Activated CD4-positive, CD25-positive, alpha-beta regulatory T cell treated with anti-CD3 and anti-CD28 coated beads, Interleukin-2, amount 50 U/mL, for 24 hours (primary cell): ENCODE results near the gene FHOD3.
"Not testable (repeated sequence)": the region's sequence is repeated elsewhere in the genome, so short reads cannot be mapped to it uniquely, and the experiment has no call there.

ENCODE experiments used
- ATAC-seq, 2 donors: fragments of 150-1000 bp; cut with Tn5 transposase; one replicate each; pipeline ENCODE4 v1.10.0; 2021; ENCODE audit warnings: mild to moderate bottlenecking in 1 of 2, moderate library complexity in 1 of 2

FHOD3 gene

DNA sequence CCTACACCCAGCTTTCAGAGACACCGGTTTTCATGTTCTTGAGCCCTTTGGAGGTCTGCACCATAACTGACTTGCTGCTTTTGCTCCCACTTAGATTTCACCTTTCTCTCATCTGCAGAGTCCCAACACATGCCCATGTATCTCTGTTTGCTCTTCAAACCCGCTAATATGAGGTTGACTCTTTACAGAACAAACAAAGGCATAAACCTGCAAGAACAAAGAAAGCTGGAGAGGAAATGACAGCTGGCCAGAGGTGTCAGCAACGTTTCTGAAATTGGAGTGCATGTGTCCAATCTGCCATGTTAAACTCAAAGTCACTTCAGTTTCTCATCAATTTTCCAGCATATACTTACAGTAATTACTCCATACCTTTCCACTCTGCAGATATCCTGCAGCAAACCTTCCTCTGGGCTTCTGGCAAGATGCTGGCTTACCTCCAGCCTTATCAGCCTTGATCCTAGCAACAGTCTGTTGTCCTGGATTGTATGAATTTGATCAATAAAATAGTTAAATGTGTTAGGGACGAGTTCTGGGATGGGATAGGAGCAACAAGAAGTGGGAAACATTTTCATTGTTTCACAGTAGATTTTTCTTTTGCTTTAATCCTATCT, 157.4 kb downstream of the FHOD3 start:
- ATAC-seq: no peak

DNA sequence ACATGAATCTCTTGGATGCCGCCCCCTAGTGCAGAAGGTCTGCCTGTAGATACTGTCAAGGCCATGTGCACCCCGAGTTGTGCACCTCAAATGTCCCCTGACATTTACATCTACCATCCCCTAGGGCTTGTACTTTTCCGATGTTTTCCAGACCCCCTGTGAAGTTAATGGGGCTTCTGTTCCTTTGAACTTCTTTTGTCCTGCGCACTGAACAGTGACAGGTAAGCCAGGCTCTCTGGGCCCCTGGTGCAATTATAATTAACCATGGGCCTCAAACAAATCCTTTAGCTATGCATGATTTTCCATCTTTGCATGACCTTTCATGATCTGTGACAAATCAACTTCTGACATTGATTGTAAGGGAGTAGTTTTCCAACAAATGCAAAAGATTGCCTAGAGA, 158.4 kb downstream of the FHOD3 start:
- ATAC-seq: no peak

DNA sequence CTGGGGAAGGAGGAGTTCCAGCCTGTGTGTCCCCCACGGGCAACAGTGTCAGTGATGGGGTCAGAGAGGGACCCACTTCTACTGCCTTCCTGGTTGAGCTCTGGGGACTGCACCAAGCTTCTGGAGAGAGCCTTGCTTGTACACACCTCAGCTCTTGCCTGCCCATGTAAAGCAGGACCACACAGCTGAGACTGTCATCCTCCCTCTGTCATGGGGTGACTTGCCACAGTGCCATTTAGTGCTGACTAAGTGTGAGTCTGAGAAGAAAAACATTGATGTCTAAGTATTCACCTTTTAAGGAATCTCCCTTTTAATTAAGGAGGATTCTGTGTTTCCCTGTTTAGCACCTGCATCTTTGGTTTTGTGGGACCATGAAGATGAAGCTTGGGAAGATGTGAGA, 159.1 kb downstream of the FHOD3 start:
- ATAC-seq: no peak

DNA sequence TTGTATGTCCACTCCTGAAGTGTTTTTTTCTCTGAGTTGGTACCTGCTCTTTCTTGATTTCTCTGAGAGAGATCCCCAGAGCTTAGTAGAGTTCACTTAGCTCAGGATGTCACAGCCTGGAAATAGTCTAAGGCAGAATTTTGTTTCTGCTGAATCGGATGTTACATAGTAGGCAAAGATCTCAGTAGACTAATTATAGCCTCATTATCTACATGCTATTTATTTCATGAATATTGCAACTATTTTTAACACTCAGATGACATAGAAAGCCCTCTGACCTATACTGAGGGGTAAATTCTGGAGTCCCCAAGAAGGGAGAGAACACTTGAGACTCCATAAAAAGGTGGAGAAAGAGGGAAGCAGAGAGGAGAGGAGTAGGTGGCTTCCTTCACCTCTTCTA, 160.2 kb downstream of the FHOD3 start:
- no peak for ATAC-seq

DNA sequence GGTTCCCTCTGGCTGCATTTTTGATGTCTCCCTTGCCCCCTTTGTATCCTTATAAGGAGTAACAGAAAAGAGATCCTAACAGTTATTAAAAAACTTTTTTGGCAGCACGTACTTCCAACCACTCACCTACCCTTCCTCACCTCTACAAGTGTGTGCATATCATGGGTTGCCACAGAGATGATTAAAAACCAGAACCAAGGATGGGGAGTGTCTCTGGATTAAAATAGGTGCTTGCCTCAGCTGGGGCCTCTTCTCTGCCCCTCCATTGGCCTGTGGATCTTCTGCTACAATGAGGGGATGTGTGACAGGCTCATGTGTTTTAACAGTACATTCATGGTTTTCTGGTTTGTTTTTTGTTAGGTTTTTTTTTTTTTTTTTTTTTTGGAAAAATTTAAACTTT, 160.8 kb downstream of the FHOD3 start:
- no peak for ATAC-seq

GRCh38 chr18:36459203-36459602, 161.7 kb downstream of the FHOD3 start:
- ATAC-seq: no peak

DNA sequence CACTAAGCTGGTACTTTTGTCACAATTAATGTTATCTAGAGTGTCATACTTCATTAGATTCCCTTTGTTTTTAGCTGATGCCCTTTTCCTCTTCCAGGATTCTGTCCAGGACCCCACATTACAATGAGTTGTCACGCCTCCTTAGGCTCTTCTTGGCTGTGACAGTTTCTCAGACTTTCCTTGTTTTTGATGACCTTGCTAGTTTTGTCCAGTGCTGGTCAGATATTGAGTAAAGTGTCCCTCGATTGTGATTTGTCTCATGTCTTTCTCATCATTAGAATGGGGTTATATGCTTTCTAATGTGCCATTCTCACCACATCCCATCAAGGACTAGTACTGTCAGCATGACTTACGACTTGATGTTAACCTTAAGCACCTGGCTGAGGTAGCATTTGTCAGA, 162.3 kb downstream of the FHOD3 start:
- ATAC-seq: no peak

DNA sequence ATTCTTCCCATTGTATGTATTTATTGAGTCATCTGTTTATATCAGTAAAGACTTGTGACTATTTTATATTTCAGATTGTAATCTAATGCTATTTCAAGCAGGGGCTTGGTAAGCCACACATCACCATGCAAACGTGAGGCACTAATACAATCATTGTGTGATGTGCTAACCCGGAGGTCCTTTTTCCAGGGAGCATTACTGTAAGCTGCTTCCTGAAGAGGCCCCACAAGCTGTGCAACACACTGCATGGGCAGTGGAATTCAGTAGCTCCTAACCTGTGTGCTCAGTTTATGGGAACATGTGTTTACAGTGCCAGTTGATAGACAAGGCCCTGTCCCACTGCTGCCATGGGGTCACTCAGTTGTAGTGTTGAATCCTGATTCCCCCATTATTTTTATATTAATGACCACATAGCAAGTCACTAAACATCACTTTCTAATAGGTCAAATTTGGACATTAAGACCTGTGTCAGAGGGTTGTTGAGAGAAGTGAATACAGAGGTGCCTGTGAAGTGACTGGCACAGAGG, 162.9 kb downstream of the FHOD3 start:
- ATAC-seq: peak in 1 of 2 donors; percentile 17

DNA sequence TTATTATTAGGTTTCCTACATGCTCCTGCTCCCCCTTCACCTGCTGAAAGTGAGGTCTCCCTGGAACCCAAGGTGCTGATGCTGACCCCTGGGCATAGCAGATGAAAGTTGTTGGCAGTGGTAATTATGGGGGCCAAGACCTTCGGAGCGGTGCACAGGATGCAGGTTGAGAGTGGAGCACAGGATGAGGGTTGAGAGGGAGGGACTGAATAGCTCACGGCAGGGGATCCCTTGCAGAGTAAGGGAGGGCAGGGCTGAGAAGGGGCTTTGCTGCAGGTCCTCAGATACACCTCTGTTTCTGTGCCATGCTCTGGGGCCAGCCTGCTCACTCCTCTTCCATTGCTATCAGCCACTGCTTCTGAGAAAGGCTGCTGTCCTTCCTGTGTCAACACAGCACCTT, 163.3 kb downstream of the FHOD3 start:
- no peak for ATAC-seq

- ATAC-seq: no peak
Observed at GRCh38 chr18:36461551-36461987, 164.1 kb downstream of the FHOD3 start.

GRCh38 chr18:36463516-36463915, 166.0 kb downstream of the FHOD3 start:
- ATAC-seq: not testable (repeated sequence)

DNA sequence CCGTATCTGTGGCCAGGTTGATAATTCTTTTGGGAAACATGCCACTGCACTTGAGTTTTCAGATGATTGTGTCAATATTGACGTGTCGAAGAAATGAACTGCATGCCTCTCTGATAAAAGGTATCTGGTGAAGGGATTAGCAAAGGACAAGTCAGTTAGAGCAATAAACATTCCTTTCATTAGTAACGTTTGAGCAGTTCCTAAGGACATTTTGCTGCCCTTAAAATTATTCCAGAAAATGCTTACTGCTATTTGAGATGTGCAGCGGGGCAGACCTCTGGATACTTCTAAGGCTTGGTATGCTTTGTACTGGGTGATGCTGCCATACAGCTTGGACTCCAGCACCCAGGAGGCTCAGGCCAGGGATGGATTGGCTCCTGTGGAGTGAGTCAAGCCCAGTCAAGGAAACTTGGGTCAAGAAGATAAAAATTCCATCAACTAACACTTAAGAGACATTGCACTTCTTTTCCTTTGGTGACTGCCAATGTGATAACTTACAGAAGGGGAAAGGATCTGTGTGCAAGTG, 166.7 kb downstream of the FHOD3 start:
- ATAC-seq: no peak

DNA sequence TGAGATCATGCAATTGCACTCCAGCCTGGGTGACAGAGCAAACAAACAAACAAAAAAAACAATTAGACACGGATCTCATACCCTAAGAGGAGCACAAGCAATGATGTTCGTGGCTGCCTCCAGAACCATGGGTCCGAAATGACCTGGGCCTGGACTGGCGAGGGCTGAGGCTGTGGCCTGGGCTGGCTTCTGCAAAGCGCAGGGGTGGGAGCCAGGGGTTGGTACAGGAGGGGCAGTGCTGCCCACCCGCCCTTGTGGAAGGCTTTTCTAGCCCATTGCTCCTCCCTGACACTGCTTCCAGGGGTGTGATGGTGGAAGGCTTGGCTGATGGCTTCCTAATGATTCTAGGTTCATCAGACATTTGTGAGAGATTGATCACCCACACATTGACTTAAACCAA, 167.8 kb downstream of the FHOD3 start:
- no peak for ATAC-seq

DNA sequence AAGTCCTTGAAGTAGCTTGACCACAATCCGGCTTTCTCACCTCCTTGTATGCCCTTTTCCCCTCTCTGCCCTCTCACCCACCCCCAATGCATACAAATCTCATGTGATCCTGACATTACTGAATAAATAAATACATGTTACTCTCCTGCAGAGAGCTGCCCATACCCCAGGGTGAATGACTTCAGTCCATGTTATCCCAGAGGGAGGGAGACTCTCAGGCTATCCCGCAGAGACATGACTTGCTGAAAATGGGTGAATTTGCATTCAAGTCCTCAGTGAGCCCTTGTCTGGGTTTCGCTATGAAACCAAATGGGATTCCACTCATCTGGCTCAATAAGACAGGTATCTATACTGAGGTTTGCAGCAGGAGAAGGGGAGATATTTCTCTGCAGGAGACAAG, 168.5 kb downstream of the FHOD3 start:
- no peak for ATAC-seq

DNA sequence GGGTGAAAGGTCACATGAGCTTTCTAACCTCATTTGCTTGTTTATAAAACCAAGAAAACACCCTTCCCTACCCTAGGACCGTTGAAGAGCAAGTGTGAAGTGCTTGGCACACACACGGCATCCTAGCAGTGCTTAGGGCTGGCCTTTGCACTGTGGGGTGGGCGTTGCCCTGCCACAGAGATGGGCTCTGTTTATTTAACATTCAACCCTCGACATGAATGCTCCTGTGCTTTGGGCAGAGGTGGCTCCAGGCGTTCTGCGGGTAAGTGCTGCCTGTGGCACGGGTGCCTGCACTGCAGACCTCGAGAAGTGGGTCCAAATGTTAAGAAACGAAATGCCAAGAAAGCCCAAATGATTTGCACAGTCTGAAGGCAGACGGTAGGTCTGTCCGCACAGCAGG, 170.1 kb downstream of the FHOD3 start:
- ATAC-seq: no peak

DNA sequence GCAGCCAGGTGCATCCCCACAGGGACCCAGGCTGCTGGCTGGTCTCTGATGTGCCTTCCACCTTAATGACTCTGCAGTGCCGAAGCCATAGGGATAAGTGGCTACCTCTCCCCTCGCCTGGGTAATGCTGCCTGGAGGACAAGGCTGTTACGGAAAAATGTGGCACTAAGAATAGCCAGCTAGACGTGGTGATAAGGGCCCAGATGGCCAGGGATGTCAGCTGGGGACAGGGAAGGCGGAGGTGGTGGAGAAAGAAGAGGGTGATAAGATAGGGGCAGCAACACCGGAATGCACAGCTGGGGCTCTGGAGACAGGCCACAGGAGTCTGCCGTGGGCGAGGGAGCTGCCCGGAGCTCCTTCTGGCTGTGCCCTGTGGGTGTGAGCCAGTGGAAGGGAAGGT, 170.6 kb downstream of the FHOD3 start:
- no peak for ATAC-seq

DNA sequence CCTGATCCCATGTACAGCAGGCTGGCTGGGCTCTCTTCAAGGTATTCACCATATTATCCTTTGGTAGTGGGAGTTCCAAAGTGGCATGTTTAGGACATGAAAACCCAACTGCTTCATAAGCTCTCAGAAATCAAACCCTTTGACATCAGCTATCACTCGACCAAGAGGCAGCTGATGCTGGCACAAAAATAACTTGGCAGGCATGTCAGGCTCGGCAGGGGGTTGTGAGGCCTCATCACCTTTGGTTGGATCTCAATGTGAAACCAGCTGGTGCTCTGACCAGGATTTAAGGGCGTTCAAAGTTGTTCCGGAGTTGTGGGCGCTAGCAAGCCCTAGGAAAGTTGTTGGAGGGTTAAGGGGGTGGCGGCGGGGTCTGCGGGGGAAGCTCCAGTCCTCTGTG, 171.9 kb downstream of the FHOD3 start:
- no peak for ATAC-seq

DNA sequence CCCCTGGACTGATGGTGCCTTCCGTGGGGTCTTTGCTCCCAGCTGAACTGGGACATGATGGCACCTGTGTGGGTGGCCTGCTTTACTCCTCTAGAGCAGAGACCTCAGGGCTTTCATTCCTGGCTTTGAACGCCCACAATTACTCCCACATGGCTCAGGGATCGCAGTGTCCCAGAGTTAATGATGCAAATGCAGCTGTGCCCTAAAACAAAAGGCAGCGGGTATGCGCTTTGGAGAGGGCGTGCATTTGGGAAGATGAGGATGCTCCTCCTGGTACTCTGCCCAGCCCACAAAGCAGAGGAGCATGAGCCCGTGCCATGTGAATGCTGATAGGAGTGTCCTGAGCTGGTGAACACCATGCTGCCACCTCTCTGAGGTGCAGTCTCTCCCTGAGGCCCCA, 173.4 kb downstream of the FHOD3 start:
- no peak for ATAC-seq

GRCh38 chr18:36471393-36471792, 173.9 kb downstream of the FHOD3 start:
- no peak for ATAC-seq

DNA sequence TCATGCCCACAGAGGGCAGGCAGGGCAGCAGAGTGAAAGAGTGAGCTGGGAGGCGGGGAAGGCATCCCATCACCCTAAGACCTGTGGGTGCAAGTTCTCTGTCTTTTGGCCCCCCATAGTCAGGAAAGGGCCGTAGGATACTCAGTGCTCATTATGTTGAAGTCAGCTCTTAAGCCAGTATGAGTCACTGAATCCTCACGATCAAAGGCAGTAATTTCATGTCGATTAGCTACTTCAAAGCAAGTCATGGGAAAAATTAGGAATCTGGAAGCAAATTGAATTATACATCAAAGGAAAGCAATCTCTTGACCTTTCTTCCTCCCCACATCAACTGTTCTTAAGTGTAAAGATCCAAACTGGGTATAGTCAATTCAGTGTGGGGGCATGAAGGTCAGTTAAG, 178.9 kb downstream of the FHOD3 start:
- no peak for ATAC-seq

GRCh38 chr18:36477776-36478175, 180.3 kb downstream of the FHOD3 start:
- no peak for ATAC-seq

DNA sequence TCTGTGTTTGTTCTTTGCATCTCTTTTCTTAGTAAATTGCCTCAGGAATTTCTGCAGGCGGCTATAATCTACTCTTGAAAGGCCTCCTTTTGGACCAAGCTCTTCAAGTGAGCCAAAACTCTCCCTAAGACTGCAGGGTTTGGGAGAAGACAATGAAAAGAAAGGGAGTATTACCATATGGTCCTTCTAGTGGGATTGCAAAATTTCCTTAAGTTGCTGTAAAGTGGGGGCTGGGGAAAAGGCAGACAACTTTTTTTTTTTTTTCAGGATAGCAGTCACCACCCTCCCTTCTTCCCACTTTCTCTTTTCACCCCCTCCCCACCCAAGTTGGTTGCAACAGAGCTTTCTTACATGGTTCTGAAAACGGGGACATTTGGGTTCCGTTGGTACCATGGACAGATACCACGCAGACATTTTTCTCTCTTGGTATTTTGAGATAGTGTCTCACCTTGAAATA, 183.7 kb downstream of the FHOD3 start:
- ATAC-seq: no peak

GRCh38 chr18:36481935-36482334, 184.4 kb downstream of the FHOD3 start:
- no peak for ATAC-seq

GRCh38 chr18:36484591-36484990, 187.1 kb downstream of the FHOD3 start:
- no peak for ATAC-seq

- no peak for ATAC-seq
Observed at GRCh38 chr18:36485772-36486171, 188.3 kb downstream of the FHOD3 start.
